Gastrocnemius medialis (tissue), 4 donors: ENCODE measurements around the gene TRAPPC11.

Experiments
- CTCF ChIP-seq, 5 experiments: fragments of 450-650 bp in 3 of 5; fragments of 200-600 bp in 2 of 5; sonication (generic) in 2 of 5; IDR thresholded peaks in 4 of 5; conservative IDR thresholded peaks in 1 of 5; 1 replicate in 4 of 5; 2 replicates in 1 of 5; pipeline ENCODE4 v1.5.1; 2016 to 2019; ENCODE audit warnings: antibody characterized with exemption in 5 of 5, mild to moderate bottlenecking in 3 of 5, moderate library complexity in 3 of 5
- POLR2A ChIP-seq, 2 donors: fragments of 450-650 bp; IDR thresholded peaks; one replicate each; pipeline ENCODE4 v1.6.1; 2017; ENCODE audit warnings: antibody characterized with exemption in 2 of 2, mild to moderate bottlenecking in 2 of 2, moderate library complexity in 2 of 2

DNA sequence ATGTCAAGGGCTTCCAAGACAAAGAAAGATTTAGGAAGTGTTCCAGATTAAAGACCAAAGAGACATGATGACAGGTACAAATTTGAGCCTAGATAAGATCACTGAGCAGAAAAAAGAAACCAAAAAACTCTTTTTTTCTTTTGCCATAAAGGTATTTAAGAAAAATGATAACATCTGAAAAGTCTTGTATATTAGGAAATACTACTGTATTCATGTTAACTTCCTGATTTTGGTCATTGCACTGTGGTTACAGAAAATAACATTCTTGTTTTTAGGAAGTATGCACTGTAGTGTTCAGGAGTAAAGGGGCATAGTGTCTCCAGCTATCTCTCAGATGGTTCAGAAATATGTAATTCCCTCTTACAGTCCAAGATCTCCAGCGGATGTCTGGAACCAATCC lies 37.2 kb upstream of the TRAPPC11 start:
- TF ChIP-seq CTCF (IDR thresholded peaks at IDR 0.05 in 4 of 5, conservative IDR thresholded peaks at IDR 0.05 in 1 of 5) (no peak), POLR2A (IDR thresholded peaks at IDR 0.05) (no peak)
